IPS-20b (cell line): ENCODE data around the gene HIC1.

Experiments used
- H3K27ac ChIP-seq: one replicate; pipeline ENCODE4 v1.5.1; 2013; ENCODE audit warnings: low read length
- H3K27me3 ChIP-seq: 2 replicates; pipeline ENCODE4 v1.6.1; 2013; ENCODE audit warnings: mild to moderate bottlenecking, low read length, inconsistent platforms; ENCODE audit not compliant: insufficient read depth
- H3K36me3 ChIP-seq: 2 replicates; pipeline ENCODE4 v1.6.1; 2013; ENCODE audit warnings: low read depth, mild to moderate bottlenecking, inconsistent platforms, low read length, moderate library complexity; ENCODE audit not compliant: insufficient read depth
- H3K4me1 ChIP-seq: 2 replicates; pipeline ENCODE4 v1.6.1; 2013; ENCODE audit warnings: mild to moderate bottlenecking, control low read depth, inconsistent platforms, low read length, moderate library complexity; ENCODE audit not compliant: insufficient read depth
- H3K4me3 ChIP-seq: 2 replicates; pipeline ENCODE4 v1.5.1; 2013; ENCODE audit warnings: mild to moderate bottlenecking, low read length, inconsistent platforms
- H3K9ac ChIP-seq: 2 replicates; pipeline ENCODE4 v1.6.1; 2013; ENCODE audit warnings: low read depth, mild to moderate bottlenecking, inconsistent platforms, low read length, moderate library complexity
- H3K9me3 ChIP-seq: 2 replicates; pipeline ENCODE4 v1.6.1; 2013; ENCODE audit warnings: mild to moderate bottlenecking, low read depth, low read length, inconsistent platforms; ENCODE audit not compliant: insufficient read depth

The HIC1 gene

DNA sequence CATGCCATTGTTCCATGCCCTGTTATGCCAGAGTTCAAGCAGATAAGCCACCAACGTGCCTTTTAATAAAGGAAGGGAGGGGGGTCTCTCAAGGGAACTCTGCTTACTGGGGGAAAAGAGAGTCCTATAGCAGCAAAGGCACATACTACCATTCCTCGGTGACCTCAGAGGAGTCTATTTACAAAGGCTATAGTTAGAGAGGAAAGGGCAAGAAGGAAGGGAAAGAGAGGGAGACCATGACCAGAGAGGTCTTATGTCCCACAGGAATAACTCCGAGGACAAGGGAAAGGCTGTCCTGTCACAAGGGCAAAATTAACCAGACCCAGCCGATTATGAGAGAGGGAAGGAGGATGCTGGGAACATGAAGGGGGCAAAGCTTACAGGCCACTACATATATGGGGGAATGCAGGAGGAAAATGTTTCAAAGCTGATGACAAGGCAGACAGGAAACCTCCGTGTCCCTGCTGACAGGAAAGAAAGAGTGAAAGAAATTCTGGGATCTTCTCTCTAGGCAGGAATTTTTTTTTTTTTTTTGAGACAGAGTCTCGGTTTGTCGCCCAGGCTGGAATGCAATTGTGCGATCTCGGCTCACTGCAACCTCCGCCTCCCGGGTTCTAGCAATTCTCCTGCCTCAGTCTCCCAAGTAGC, 51.5 kb downstream of the HIC1 start:
- H3K4me3 ChIP-seq = no peak overlapping the region
- H3K27ac ChIP-seq = no peak overlapping the region
- no peaks in the 10 kb centered on the region for H3K4me1 ChIP-seq
- H3K9me3 ChIP-seq = no peaks in the 10 kb centered on the region
- no peaks in the 10 kb centered on the region for H3K27me3 ChIP-seq
- H3K9ac ChIP-seq = no peak overlapping the region
- H3K36me3 ChIP-seq = no peaks in the 10 kb centered on the region

DNA sequence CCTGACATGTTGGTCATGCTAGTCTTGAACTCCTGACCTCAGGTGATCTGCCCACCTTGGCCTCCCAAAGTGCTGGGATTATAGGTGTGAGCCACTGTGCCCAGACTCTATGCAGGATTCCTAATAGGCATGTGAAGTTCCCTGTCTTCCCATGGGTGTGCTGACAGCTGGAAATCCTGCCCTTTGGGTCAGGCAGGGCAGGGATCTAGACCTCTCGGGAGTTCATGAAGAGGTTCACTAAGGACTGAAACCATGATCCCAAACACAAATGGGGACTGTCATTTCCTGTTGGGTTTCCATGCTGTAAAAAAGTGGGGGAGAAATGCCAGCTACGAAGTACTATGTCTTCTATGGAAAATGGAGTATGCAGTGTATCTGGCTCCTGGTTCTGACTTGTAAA, 52.1 kb downstream of the HIC1 start:
- H3K27me3 ChIP-seq = no peaks in the 10 kb centered on the region
- H3K36me3 ChIP-seq = no peaks in the 10 kb centered on the region
- H3K4me1 ChIP-seq = no peaks in the 10 kb centered on the region
- no peak overlapping the region for H3K27ac ChIP-seq
- no peaks in the 10 kb centered on the region for H3K9me3 ChIP-seq
- H3K9ac ChIP-seq = no peak overlapping the region
- no peak overlapping the region for H3K4me3 ChIP-seq

DNA sequence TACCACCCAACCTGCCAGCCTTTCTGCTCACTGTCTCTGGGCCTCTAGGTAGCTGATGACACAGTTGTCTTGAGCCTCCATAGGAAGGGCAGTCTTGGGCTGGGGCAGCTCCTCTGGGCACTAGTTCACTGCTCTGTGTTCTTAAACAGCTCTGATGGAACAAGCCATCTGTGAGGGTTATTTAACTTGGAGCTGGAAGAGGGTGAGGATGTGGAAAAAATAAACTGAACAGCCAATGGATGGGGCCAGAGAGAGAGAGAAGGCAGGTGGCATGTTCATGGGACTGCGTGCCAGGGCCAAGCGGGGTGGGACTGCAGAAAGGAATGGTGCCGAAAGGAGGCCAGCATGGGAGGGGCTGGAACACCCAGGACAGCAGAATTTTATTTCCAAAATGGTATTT, 52.6 kb downstream of the HIC1 start:
- Histone ChIP-seq H3K27me3 (no peaks in the 10 kb centered on the region), H3K9ac (no peak overlapping the region), H3K4me3 (no peak overlapping the region), H3K27ac (no peak overlapping the region), H3K36me3 (no peaks in the 10 kb centered on the region), H3K4me1 (no peaks in the 10 kb centered on the region), H3K9me3 (no peaks in the 10 kb centered on the region)

DNA sequence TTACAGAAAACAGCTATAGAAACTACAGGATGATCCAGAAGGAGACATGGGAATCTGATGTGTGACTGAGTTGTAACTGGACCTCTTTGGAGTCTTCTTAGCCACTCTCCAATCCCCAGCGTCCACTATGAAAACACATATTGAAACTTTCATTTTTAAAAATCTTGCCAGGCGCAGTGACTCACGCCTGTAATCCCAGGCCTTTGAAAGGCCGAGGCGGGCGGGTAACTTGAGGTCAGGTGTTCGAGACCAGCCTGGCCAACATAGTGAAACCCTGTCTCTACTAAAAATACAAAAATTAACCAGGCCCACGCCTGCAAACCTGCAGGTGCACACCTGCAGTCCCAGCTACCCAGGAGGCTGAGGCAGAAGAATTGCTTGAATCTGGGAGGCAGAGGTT, 53.3 kb downstream of the HIC1 start:
- H3K36me3 ChIP-seq = no peaks in the 10 kb centered on the region
- H3K27ac ChIP-seq = no peak overlapping the region
- H3K4me1 ChIP-seq = no peaks in the 10 kb centered on the region

DNA sequence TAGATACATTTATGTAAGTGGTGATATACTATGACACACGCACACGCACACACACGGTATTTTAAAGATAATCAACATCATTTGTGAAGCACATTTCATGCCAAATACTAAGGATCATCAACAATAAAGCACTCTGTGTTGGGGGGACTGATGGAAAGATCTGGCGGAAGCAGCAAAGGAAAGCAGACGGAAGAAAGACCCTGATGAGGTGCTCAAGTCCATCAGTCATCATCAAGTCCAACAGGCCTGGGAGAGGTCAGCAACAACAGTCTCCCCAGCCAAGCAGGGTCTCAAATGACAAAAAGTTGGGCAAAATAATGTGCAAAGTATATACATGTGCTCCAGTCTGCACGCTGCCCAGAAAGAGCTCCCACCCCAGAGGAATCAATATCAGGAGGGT, 55.5 kb downstream of the HIC1 start:
- Histone ChIP-seq H3K9ac (no peak overlapping the region), H3K4me1 (no peaks in the 10 kb centered on the region), H3K4me3 (no peak overlapping the region), H3K27ac (no peak overlapping the region), H3K9me3 (no peaks in the 10 kb centered on the region), H3K27me3 (no peaks in the 10 kb centered on the region), H3K36me3 (no peaks in the 10 kb centered on the region)

More for the DNA sequence above, 53.3 kb downstream of the HIC1 start:
- Histone ChIP-seq H3K4me3 (no peak overlapping the region), H3K9ac (no peak overlapping the region), H3K9me3 (no peaks in the 10 kb centered on the region), H3K27me3 (no peaks in the 10 kb centered on the region)

DNA sequence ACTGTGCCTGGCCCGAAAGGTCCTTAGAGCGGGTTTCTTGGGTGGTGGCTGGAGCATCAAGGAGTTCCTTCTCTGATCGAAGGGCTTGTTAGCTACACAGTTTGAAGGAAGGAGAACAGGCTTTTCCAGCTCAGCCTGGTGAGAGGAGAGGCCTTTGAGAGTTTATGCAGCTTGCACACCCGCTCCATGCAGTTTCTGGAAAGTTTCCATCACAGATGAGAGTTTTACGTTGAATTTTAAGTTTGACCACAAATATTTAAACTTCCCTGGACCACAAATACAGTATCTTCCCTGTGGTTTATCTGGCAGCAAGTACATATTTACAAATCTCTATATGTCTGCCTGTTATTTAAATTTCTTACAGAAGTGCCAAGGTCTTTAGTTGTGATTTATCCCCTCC, 56.8 kb downstream of the HIC1 start:
- Histone ChIP-seq H3K36me3 (no peaks in the 10 kb centered on the region), H3K4me1 (no peaks in the 10 kb centered on the region), H3K27me3 (no peaks in the 10 kb centered on the region), H3K4me3 (no peak overlapping the region), H3K9ac (no peak overlapping the region), H3K9me3 (no peaks in the 10 kb centered on the region), H3K27ac (no peak overlapping the region)
